ENCODE measurements around the gene PHLDA1.

GRCh38 chr12:76031414-76032042, at the start of gene PHLDA1:
- TF ChIP-seq, protein P1, sequence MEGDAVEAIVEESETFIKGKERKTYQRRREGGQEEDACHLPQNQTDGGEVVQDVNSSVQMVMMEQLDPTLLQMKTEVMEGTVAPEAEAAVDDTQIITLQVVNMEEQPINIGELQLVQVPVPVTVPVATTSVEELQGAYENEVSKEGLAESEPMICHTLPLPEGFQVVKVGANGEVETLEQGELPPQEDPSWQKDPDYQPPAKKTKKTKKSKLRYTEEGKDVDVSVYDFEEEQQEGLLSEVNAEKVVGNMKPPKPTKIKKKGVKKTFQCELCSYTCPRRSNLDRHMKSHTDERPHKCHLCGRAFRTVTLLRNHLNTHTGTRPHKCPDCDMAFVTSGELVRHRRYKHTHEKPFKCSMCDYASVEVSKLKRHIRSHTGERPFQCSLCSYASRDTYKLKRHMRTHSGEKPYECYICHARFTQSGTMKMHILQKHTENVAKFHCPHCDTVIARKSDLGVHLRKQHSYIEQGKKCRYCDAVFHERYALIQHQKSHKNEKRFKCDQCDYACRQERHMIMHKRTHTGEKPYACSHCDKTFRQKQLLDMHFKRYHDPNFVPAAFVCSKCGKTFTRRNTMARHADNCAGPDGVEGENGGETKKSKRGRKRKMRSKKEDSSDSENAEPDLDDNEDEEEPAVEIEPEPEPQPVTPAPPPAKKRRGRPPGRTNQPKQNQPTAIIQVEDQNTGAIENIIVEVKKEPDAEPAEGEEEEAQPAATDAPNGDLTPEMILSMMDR (IDR thresholded peaks at IDR 0.05 in 8 of 11, conservative IDR thresholded peaks at IDR 0.05 in 3 of 11): peak; percentile 10 to 72 (median 59)
- TF ChIP-seq POLR2A (IDR thresholded peaks at IDR 0.05): peak in 2 of 3 donors; percentile 3 to 87
